HG03342 (cell line): Measurements from ENCODE around the gene GSTO2.

Source experiments
- ATAC-seq: cut with Tn5 transposase; IDR thresholded peaks from one replicate; pipeline ENCODE4 v1.9.1; 2021; ENCODE audit warnings: mild to moderate bottlenecking, moderate library complexity; ENCODE audit not compliant: unreplicated experiment

Gene GSTO2

DNA sequence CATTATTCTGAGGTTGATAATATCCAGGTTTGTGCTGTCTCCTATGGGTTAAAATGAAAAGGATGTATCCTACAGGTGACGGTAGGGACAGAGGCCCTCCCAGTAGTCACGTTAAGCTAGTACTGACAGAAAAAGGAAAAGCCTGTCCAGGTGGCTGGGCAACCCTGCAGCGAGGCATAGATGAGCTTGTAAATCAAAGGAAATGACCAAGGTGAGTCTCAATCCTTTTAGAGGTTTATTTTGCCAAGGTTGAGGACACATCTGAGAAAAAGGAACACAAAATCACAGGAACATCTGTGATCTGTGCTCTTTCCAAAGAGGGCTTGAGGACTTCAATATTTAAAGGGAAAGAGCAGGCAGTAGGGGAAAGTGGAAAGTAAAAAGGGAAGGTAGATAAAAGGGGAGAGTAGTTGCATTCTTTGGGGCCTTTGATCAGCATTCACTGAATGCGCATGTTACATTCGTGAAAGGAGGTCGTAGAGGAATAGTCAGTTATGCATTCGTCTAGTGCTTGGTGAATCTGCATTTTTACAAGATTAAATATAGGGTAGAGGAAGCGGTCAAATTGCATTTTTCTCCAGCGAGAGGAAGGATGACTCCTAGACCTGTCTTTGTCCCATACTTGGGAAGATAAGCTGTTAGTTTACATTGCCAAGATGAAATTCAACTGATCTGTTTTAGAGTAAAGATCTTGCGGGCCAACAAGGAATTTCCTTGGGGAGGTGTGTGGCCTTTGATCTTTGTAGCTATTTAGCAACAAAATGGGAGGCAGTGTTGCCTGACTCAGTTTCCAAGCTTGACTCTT, 15.2 kb upstream of the GSTO2 start:
- ATAC-seq = no peak

DNA sequence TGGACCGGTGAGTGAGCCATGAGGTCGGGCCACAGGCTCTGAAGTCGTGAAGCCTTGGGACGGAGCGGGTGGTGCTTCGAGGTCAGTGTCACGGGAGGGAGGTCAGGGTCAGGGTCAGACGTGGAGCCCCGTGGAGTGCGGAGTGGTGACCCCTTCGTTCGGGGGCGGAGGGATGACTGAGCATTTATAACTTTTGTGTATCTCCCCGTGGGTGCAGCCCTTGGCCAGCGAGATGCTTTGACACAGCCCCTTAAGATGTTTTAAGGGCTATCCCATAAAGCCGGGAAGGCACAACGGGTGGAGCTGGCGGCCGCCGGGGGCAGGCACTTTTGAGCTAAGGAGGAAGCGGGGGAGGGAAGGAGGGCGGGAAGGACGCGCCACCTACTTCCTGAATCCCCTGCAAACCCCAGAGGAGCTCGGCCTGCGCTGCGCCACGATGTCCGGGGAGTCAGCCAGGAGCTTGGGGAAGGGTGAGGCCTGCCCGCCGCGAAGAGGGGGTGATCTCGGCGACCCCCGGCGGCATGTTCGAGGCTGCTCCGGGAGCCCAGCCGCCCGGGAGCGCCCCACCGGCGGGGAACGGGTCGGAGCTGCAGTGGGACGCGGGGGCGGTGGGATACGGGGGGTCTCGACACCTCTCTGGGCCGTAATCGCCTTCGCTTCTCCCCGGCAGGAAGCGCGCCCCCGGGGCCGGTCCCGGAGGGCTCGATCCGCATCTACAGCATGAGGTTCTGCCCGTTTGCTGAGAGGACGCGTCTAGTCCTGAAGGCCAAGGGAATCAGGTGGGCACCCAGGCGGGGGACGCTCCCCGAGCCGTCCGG, 14.3 kb upstream of the GSTO2 start, which contains the start of gene GSTO1:
TSS of gene GSTO1 (plus strand) at position 400 of the 818 bp plus-strand sequence. CDS start at position 437, 37 bp downstream.
- ATAC-seq = peak; percentile 69

DNA sequence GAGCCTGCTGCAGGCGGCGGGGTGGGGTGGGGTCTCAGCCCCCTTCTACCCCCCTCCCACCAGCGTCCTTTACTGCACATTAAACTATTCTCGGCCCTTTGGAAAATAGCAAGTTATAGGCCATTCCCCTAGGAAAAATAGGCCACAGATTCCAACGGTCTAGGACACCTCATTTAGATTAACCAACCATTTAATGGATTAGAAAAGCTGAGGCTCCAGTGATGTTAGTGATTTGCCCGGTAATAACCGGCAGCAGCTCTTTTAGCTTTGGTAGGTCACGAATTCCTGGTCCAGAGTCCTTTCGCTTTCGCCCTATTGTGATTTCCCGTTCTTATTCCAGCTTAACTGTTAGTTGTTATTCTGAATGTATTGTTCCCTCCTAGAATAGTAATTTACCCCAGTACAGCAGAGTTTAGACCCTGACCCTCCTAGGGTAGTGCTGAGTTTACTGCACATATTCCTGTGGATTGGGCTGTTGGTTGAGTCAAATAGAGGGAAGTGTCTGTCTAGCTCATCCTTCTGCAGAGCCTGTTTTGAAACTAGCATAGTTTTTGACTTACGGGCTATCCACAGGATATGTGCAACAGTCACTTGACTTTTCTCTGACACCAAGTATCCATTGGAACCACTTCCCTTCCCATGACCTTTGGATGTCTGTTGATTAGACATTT, 13.5 kb upstream of the GSTO2 start:
- ATAC-seq = peak; percentile 41

DNA sequence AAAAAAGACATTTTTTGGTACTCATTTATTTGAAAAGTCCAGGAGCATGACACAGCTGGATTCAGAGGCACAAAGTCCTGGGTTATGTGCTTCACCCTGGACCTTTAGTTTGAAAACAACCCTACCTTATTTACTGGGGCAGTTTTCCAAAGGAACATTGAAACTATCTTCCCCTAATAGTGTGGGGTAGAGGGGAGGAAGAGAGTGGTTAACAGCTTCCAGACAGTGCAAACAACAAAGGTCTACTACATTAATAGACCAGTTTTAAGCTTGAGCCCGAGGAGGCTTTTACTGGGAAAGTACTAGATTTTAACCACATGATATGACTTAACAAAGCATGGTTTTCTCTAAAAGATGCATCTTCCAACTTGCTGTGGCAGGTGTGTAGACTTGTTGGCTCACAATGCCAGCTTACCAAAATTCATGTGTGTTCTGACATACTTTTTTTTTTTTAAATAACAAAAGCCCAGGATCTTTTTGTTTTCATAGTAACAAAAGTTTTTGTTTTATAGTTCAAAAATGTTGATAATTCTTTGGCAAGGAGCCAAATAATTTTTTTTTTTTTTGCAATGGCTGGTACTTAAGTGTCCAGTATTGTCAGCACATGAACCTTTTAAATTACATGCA, 12.5 kb upstream of the GSTO2 start:
- ATAC-seq = no peak

DNA sequence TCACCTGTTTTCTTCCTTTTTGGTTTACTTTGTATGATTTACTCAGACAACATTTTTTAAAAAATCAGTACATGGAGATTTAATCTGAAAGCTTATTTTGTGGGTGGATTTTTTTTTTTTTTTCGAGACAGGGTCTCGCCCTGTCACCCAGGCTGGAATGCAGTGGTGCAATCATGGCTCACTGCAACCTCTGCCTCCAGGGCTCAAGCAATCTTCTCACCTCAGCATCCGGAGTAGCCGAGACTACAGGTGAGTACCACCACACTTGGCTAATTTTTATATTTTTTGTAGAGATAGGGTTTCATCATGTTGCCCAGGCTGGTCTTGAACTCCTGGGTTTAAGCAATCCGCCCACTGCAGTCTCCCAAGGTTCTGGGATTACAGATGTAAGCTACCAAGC, 11.7 kb upstream of the GSTO2 start:
- no peak for ATAC-seq

DNA sequence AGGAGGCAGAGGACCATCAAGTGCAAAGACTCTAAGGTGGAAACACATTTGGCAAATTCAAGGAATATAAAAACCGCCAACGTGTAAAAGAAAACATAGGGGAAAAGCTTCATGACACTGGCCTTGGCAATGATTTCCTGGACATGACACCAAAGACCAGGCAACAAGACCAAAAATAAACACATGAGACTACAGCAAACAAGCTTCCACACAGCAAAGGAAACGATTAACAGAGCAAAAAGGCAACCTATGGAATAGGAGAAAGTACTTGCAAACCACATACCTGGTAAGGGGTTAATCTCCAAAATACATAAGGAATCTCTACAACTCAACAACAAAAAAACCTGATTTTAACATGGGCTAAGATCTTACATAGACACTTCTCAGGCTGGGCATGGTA, 10.8 kb upstream of the GSTO2 start:
- ATAC-seq = no peak

DNA sequence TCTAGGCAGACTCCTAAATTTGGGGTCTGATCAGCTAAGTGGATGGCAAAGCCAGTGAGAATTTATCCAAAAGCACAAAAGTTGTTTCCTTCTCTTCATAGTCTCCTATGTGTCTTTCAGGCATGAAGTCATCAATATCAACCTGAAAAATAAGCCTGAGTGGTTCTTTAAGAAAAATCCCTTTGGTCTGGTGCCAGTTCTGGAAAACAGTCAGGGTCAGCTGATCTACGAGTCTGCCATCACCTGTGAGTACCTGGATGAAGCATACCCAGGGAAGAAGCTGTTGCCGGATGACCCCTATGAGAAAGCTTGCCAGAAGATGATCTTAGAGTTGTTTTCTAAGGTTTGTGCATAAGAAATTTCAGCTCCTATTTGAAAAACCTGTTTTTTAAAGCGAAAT, 9.5 kb upstream of the GSTO2 start:
- no peak for ATAC-seq

DNA sequence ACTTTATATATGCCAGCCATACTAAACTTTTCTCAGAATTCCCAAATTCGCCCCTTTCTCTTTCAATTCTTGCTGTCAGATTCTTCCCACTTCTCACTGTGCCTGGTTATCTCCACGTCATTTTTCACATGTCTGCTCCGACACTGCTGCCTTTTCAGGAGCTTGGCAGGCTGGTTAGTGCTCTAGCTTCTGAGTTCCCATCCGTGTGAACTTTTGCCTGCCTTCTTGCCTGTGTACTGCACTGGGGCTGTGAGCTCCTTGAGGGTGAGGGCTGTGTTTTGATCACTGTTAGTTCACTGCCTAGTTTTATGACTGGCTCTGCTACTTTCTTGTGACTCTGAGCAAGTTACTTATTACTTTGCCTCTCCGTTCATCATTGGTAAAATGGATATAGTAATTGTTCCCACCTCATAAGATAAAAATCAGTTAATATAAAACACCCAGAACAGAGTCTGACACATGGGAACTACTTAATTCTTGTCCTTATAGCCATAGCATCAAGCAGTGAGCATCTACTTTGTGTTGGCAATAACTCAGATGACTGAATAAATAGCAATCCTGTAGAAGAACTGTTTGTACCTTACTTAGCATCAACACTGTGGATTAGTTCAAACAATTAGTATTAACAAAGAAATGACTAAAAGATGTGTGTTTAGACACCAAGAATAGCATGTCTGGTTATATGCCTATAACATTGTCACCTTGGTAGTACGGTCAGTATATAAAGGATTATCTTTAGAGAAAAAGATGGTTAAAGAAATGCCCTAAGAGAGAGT, 8.8 kb upstream of the GSTO2 start:
- no peak for ATAC-seq

DNA sequence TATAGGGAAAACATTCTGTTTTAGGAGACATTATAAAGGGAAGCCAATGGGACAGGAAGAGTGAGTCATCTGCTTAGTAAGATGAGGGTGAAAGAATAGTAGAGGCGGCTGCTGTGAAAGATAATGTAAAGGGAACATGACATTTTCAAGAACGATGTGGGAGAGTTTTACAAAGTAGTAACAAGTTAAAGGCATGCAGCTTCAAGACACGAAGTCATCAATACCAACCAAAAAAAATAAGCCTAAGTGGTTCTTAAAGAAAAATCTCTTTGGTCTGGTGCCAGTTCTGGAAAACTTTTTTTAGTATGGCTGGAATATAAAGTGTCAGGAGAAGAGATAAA, 8.2 kb upstream of the GSTO2 start:
- ATAC-seq = no peak

DNA sequence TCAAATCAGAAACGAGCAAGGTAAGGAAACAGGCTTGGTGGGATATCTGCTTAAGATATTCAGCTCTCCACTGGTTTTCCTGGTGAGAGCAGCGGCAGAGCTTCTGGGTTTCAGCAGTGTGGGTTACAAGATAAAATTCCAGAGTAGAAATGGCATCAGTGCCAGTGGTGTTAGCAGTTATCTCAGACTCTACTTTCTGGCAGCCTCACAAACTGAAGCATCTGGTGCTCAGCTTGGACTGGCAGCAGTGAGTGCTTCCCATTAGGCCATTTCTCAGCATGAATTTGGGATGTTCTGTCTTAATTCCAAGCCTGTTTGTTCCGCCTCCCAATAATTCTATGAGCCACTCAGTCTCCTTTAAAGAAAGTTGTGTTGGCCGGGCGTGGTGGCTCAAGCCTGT, 6.9 kb upstream of the GSTO2 start:
- no peak for ATAC-seq

DNA sequence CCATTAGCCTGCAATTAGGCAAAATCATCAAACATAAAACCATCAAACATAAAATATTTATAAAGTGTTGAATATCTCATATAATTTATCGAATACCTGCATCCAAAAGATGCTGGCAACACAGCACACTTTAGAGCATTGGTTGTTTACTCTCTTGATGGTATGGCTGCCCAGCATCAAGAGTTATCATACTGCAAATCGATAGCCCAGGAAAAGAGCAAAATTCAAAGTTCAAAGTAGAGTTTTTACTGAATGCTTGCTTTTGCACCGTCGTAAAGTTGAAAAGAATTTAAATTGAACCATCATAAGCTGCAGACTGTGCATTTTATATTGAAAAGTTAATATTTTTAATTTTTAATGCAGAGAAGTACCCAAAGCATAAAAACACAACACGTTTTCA, 4.2 kb upstream of the GSTO2 start:
- no peak for ATAC-seq

DNA sequence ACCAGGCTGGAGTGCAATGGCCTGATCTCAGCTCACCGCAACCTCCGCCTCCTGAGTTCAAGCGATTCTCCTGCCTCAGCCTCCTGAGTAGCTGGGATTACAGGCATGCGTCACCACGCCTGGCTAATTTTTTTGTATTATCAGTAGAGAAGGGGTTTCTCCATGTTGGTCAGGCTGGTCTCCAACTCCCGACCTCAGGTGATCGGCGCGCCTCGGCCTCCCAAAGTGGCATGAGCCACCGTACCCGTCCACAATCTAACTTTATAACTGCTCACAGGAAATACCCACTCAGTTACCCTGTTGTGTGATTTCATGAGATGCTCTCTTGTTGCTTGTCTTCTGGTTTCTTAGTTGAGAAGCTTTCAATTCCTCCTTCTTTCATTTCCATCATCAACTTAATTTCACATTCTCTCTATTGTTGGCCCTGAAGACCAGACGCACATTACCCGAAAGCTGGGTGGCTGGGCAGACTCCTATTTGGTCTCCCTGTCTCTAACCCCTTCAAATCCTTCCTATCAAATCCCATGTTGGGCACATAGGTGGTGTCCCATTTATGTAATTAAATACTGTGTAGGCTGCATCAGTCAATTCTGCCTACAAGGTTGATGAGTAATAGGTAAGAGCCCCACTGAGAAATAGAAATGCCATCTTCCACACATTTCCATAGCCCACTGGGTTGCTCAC, 1.1 kb upstream of the GSTO2 start:
- no peak for ATAC-seq

DNA sequence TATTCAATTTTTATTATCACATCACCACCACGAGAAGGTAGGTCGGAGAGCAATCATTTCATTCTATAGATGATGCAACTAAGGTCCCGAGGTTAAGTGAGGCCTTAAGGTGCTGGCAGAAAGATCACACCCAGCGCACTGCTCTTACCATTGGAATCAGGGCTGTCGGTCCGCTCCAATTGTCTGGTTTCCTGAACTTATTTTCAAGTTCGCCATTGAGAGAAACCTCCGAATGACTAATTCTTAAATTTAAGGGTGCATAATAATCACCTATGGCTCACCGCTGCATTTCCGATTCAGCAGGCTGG, 625 bp upstream of the GSTO2 start:
- ATAC-seq = no peak

DNA sequence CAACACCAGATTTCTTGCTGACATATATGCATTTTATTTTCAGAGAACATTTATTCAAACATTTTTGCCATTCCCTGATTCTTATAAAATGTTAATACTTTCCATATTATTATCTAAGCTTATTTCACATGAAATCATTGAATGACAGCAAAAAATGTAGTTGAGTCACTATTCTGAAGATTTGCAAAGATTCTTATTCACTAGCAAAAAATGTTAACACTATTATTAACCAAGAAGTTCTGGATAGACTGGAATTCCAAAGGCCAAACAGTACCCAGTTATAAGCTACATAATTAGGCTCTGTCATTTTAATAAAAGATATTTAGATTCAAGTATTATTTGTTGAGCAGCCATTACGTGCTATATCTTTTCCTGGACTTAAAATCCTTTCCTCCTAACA, 4.3 kb downstream of the GSTO2 start:
- ATAC-seq = no peak

DNA sequence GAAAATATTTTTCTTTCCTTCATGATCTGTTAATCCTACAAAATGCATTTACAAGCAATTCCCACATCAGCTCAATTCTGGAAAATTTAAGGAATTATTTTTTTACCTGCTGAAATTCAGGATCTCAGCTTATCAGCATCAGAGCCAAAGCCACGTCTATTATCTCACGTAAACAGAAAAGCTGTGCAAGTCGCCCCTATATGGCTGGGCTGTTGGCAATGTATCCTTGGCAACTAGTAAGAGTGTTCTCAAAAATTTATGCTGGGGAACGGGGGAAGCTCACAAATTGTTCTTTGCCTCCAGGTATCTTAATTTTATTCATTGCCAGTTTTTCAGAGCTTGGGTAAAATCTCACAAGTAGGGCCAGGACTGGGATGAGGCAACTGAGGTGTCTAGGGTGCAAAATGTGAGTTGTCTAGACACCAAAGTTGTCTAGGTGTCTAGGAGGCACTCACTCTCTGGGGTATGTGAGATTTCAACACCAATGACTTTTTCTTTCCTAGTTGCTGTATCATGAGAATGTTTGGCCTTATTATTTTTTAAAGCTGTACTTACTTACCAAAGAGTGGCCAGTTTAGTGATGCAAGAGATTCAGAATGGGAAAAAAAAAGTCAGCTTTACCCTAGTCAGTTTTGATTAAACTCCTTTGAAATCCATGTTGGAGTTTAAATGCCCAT, 5.1 kb downstream of the GSTO2 start:
- ATAC-seq = no peak

DNA sequence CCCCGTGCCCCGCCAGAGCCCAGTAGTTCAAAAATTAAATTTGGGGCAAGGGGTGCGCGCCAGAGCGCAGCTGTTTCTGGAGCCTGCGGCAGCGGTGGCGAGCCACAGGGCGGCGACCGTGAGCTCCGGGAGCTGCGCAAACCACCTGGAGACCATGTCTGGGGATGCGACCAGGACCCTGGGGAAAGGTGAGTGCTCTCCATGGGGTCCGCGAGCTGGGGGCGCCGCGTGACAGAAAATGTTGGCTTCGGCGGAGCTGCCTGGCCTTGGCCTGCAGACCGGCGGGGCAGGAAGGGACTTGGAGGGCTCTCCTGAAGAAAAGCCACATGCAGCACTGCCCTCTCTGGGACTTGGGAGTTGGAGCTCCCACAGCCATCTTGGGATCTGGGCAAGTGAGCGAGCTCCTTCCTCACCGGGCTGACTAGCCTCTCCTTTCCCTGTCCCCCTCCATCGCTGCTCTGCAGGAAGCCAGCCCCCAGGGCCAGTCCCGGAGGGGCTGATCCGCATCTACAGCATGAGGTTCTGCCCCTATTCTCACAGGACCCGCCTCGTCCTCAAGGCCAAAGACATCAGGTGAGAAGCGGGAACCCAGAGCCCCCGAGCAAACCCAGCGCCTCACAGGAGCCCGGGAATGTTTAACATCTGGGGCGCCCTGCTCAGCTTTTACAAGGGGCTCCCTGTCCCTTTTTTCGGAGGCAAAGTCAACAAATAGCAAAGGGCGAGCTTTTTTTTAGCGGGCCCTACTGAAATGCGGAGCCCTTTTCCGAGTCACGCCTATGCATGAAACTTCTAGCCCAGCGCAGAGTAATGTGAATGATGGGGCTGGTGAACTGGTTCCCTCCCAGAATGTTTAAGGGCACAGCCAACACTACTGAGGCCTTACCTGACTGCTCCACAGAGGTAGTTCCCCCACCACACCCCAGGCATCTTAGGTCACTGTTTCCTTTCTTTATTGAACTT, 6.1 kb downstream of the GSTO2 start:
- ATAC-seq = peak; percentile 72

DNA sequence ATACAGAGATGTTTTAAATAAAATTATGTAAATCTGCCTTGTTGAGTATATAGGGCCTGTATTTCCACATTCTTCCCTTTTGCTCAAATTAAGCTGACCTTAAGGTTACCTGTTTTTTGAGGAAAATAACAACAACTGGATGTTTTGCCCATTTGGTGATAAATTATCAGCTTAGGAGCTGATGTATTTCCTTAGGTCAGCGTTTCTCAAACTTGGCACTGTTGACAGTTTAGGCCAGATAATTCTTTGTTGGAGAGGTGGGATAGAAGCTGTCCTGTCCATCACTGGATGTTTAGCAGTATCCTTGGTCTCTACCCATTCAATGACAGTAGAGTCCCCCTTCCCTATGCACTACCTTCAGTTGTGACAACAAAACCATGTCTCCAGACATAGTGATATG, 7.2 kb downstream of the GSTO2 start:
- ATAC-seq = no peak

DNA sequence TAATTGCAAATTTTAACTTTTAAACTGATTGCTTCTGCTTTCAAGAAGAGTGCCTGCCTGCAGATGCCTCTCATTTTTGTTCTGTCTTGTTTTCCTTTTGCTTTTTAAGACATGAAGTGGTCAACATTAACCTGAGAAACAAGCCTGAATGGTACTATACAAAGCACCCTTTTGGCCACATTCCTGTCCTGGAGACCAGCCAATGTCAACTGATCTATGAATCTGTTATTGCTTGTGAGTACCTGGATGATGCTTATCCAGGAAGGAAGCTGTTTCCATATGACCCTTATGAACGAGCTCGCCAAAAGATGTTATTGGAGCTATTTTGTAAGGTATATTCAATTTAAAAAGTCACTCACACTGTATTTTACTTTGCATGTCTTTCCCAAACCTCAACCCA, 8.8 kb downstream of the GSTO2 start:
- no peak for ATAC-seq
